ENCODE results near the gene OR5H15. TPM values are rescaled to one million over a fixed set of nuclear protein-coding genes. Genes with fewer than 3 reads are reported as not detected.

OR5H15 gene
- total and polyA plus RNA-seq, 2 donors (not counting 1 experiment from before 2014, with no cell fraction given), result not detected

DNA sequence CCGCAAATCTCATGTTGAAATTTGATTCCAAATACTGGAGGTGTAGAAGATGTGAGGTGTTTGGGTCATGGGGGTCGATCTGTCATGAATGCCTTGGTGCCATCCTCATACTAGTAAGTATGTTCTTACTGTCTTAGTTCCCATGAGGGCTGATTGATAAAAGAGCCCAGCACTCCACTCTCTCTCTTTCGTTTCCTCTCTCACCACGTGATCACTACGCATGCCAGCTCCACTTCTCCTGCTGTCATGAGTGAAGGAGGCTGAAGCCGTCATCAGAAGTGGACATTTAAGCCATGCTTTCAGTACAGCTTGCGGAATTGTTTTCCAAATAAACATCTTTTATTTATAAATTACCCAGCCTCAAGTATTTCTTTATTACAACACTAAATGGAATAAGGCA, 6.1 kb downstream of the OR5H15 start:
- no peak overlapping the region for H3K27ac ChIP-seq (ENCODE audit: low read length in 2 of 2)
- no peak overlapping the region for H3K4me2 ChIP-seq (replicated peaks; ENCODE audit: low read depth, low read length, poor library complexity, severe bottlenecking)
- no peaks in the 10 kb centered on the region for H3K9me3 ChIP-seq (ENCODE audit: control extremely low read depth in 1 of 3, control insufficient read depth in 2 of 3, insufficient read depth in 1 of 3, low read length in 2 of 3)
- H3K4me3 Mint-ChIP-seq, result no peak overlapping the region
- DNase-seq (no peak), ATAC-seq (ENCODE audit: low read depth) (no peak)
- H3K36me3 ChIP-seq (replicated peaks in 1 of 2; ENCODE audit: control extremely low read depth in 1 of 2, control insufficient read depth in 1 of 2, extremely low read depth in 1 of 2, insufficient read depth in 2 of 2, low read length in 1 of 2), result no peaks in the 10 kb centered on the region
- CTCF ChIA-PET, result no interaction called here
- no peaks in the 10 kb centered on the region for H3K27me3 ChIP-seq (replicated peaks in 1 of 4; ENCODE audit: control extremely low read depth in 1 of 4, control insufficient read depth in 3 of 4, insufficient read depth in 4 of 4, low read length in 3 of 4)
- WGBS (ENCODE audit: insufficient coverage), result 73% methylated on average over 2 of the region's 7 CpGs
- H3K79me2 ChIP-seq (ENCODE audit: control insufficient read depth, insufficient read depth, low read length), result no peaks in the 10 kb centered on the region
- H3K4me3 ChIP-seq (ENCODE audit: control extremely low read depth in 1 of 5, extremely low read depth in 1 of 5, insufficient read depth in 1 of 5, low read depth in 2 of 5, low read length in 4 of 5), result no peak overlapping the region
- H3K27ac Mint-ChIP-seq, result no peak overlapping the region
- H3K4me1 Mint-ChIP-seq, result no peaks in the 10 kb centered on the region
- H3K4me1 ChIP-seq (ENCODE audit: control insufficient read depth in 2 of 2, insufficient read depth in 2 of 2, low read length in 2 of 2), result no peaks in the 10 kb centered on the region
- no peaks in the 10 kb centered on the region for H3K27me3 Mint-ChIP-seq
- intact Hi-C loops (cut with micrococcal nuclease), result no loop called here
- no peak overlapping the region for H3K9ac ChIP-seq (ENCODE audit: low read length)
- TF ChIP-seq, protein P1, sequence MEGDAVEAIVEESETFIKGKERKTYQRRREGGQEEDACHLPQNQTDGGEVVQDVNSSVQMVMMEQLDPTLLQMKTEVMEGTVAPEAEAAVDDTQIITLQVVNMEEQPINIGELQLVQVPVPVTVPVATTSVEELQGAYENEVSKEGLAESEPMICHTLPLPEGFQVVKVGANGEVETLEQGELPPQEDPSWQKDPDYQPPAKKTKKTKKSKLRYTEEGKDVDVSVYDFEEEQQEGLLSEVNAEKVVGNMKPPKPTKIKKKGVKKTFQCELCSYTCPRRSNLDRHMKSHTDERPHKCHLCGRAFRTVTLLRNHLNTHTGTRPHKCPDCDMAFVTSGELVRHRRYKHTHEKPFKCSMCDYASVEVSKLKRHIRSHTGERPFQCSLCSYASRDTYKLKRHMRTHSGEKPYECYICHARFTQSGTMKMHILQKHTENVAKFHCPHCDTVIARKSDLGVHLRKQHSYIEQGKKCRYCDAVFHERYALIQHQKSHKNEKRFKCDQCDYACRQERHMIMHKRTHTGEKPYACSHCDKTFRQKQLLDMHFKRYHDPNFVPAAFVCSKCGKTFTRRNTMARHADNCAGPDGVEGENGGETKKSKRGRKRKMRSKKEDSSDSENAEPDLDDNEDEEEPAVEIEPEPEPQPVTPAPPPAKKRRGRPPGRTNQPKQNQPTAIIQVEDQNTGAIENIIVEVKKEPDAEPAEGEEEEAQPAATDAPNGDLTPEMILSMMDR (IDR thresholded peaks at IDR 0.05), result no peak
- no peak for TF ChIP-seq EZH2 (IDR thresholded peaks at IDR 0.05; ENCODE audit: borderline replicate concordance, insufficient read depth, low read depth, low read length, poor library complexity, severe bottlenecking)
- no peaks in the 10 kb centered on the region for H3K9me3 Mint-ChIP-seq (ENCODE audit: insufficient read depth)
- POLR2A ChIA-PET, result no interaction called here
- H4K20me1 ChIP-seq (ENCODE audit: control insufficient read depth, insufficient read depth, low read length, poor library complexity, severe bottlenecking), result no peaks in the 10 kb centered on the region
- H2AFZ ChIP-seq (ENCODE audit: insufficient read depth, low read depth, low read length, poor library complexity, severe bottlenecking), result no peak overlapping the region

- H2AFZ ChIP-seq (ENCODE audit: insufficient read depth, low read depth, low read length, poor library complexity, severe bottlenecking), result no peak overlapping the region
- no peak overlapping the region for H3K4me3 ChIP-seq (ENCODE audit: control extremely low read depth in 1 of 5, extremely low read depth in 1 of 5, insufficient read depth in 1 of 5, low read depth in 2 of 5, low read length in 4 of 5)
These were observed 13.9 kb downstream of the OR5H15 start for GRCh38 chr3:98180319-98180890.

More at GRCh38 chr3:98180319-98180890, 13.9 kb downstream of the OR5H15 start:
- Mint-ChIP-seq H3K4me3 (no peak overlapping the region), H3K4me1 (no peaks in the 10 kb centered on the region), H3K27ac (no peak overlapping the region), H3K27me3 (no peaks in the 10 kb centered on the region), H3K9me3 (ENCODE audit: insufficient read depth) (no peaks in the 10 kb centered on the region)
- Histone ChIP-seq H3K36me3 (replicated peaks in 1 of 2; ENCODE audit: control extremely low read depth in 1 of 2, control insufficient read depth in 1 of 2, extremely low read depth in 1 of 2, insufficient read depth in 2 of 2, low read length in 1 of 2) (no peaks in the 10 kb centered on the region), H3K27ac (ENCODE audit: low read length in 2 of 2) (no peak overlapping the region), H3K4me1 (ENCODE audit: control insufficient read depth in 2 of 2, insufficient read depth in 2 of 2, low read length in 2 of 2) (no peaks in the 10 kb centered on the region), H3K27me3 (replicated peaks in 1 of 4; ENCODE audit: control extremely low read depth in 1 of 4, control insufficient read depth in 3 of 4, insufficient read depth in 4 of 4, low read length in 3 of 4) (no peaks in the 10 kb centered on the region), H3K9me3 (ENCODE audit: control extremely low read depth in 1 of 3, control insufficient read depth in 2 of 3, insufficient read depth in 1 of 3, low read length in 2 of 3) (no peaks in the 10 kb centered on the region), H3K79me2 (ENCODE audit: control insufficient read depth, insufficient read depth, low read length) (no peaks in the 10 kb centered on the region), H3K9ac (ENCODE audit: low read length) (no peak overlapping the region), H3K4me2 (replicated peaks; ENCODE audit: low read depth, low read length, poor library complexity, severe bottlenecking) (no peak overlapping the region), H4K20me1 (ENCODE audit: control insufficient read depth, insufficient read depth, low read length, poor library complexity, severe bottlenecking) (no peaks in the 10 kb centered on the region)
- ATAC-seq (ENCODE audit: low read depth) (no peak), DNase-seq (no peak)
- ChIA-PET POLR2A (no interaction called here), CTCF (no interaction called here)
- WGBS (ENCODE audit: insufficient coverage), result no CpG with 5 or more reads among the region's 3 CpGs
- intact Hi-C loops (cut with micrococcal nuclease), result no loop called here
- TF ChIP-seq, protein P1 (IDR thresholded peaks at IDR 0.05), result no peak
- no peak for TF ChIP-seq EZH2 (IDR thresholded peaks at IDR 0.05; ENCODE audit: borderline replicate concordance, insufficient read depth, low read depth, low read length, poor library complexity, severe bottlenecking)

Data from B cell (primary cell).